Type B pancreatic cell (in vitro differentiated cells): ENCODE results near the gene LRRC17. TPM values are rescaled to one million over a fixed set of nuclear protein-coding genes. Genes with fewer than 3 reads are reported as not detected.

Experiments used
- DNase-seq: peaks from one replicate; pipeline ENCODE4 v3.0.0; 2021; ENCODE audit warnings: mixed read lengths; ENCODE audit not compliant: unreplicated experiment; ENCODE audit errors: extremely low spot score
- H3K27ac Mint-ChIP-seq: 2 replicates; pipeline ENCODE4 v1.8.0; 2021; ENCODE audit warnings: mild to moderate bottlenecking, mixed read lengths
- H3K27me3 Mint-ChIP-seq: 2 replicates; pipeline ENCODE4 v1.8.0; 2021; ENCODE audit warnings: mixed read lengths
- H3K36me3 Mint-ChIP-seq: 2 replicates; pipeline ENCODE4 v1.8.0; 2021; ENCODE audit warnings: mixed read lengths
- H3K4me1 Mint-ChIP-seq: one replicate; pipeline ENCODE4 v1.8.0; 2021; ENCODE audit warnings: mixed read lengths; ENCODE audit not compliant: unreplicated experiment
- H3K4me3 Mint-ChIP-seq: 2 replicates; pipeline ENCODE4 v1.8.0; 2021; ENCODE audit warnings: mild to moderate bottlenecking, mixed read lengths
- H3K9me3 Mint-ChIP-seq: 2 replicates; pipeline ENCODE4 v1.8.0; 2021; ENCODE audit warnings: mixed read lengths
- CTCF ChIP-seq: fragments of 200-600 bp; sonication (generic); conservative IDR thresholded peaks from 2 replicates; pipeline ENCODE4 v1.5.0; 2021; ENCODE audit warnings: antibody characterized with exemption, mild to moderate bottlenecking
- total RNA-seq: library from RNA; stranded (reverse); gene quantifications from 2 replicates; pipeline ENCODE4 v1.2.1, GENCODE V29; 2021; ENCODE audit warnings: low replicate concordance

The LRRC17 gene
- total RNA-seq, 1 donor from 2014 or later, result 68.3 TPM

- no peaks in the 10 kb centered on the region for H3K27me3 Mint-ChIP-seq
- DNase-seq, result no peak
- TF ChIP-seq CTCF, result no peak
- no peaks in the 10 kb centered on the region for H3K36me3 Mint-ChIP-seq
- H3K27ac Mint-ChIP-seq, result no peak overlapping the region
- no peak overlapping the region for H3K4me3 Mint-ChIP-seq
- no peaks in the 10 kb centered on the region for H3K9me3 Mint-ChIP-seq
- peaks cover 11% of the 10 kb centered on the region for H3K4me1 Mint-ChIP-seq
These were observed 4.1 kb downstream of the LRRC17 start for GRCh38 chr7:102916881-102917280.

- Mint-ChIP-seq H3K9me3 (no peaks in the 10 kb centered on the region), H3K27ac (no peak overlapping the region), H3K27me3 (no peaks in the 10 kb centered on the region), H3K4me3 (no peak overlapping the region), H3K4me1 (peaks cover 3% of the 10 kb centered on the region), H3K36me3 (no peaks in the 10 kb centered on the region)
- TF ChIP-seq CTCF, result no peak
- no peak for DNase-seq
These were observed 4.9 kb downstream of the LRRC17 start for GRCh38 chr7:102917436-102918353.

- Mint-ChIP-seq H3K27ac (no peak overlapping the region), H3K4me3 (no peak overlapping the region), H3K9me3 (no peaks in the 10 kb centered on the region), H3K36me3 (peaks cover 4% of the 10 kb centered on the region), H3K4me1 (no peaks in the 10 kb centered on the region), H3K27me3 (no peaks in the 10 kb centered on the region)
- DNase-seq, result no peak
- TF ChIP-seq CTCF, result no peak
These were observed 6.0 kb downstream of the LRRC17 start for GRCh38 chr7:102918845-102919244.

GRCh38 chr7:102925976-102926782 lies 13.4 kb downstream of the LRRC17 start:
- no peaks in the 10 kb centered on the region for H3K9me3 Mint-ChIP-seq
- peaks cover 18% of the 10 kb centered on the region for H3K4me1 Mint-ChIP-seq
- TF ChIP-seq CTCF, result no peak
- no peaks in the 10 kb centered on the region for H3K27me3 Mint-ChIP-seq
- no peak overlapping the region for H3K4me3 Mint-ChIP-seq
- DNase-seq, result no peak
- H3K36me3 Mint-ChIP-seq, result peaks cover 4% of the 10 kb centered on the region
- no peak overlapping the region for H3K27ac Mint-ChIP-seq

GRCh38 chr7:102926783-102927140 lies 14.0 kb downstream of the LRRC17 start:
- no peak overlapping the region for H3K4me3 Mint-ChIP-seq
- H3K4me1 Mint-ChIP-seq, result peaks cover 18% of the 10 kb centered on the region
- H3K36me3 Mint-ChIP-seq, result peaks cover 4% of the 10 kb centered on the region
- DNase-seq, result no peak
- H3K27ac Mint-ChIP-seq, result no peak overlapping the region
- H3K27me3 Mint-ChIP-seq, result no peaks in the 10 kb centered on the region
- TF ChIP-seq CTCF, result no peak
- H3K9me3 Mint-ChIP-seq, result no peaks in the 10 kb centered on the region
